ENCODE measurements around the gene VWA7.

The VWA7 gene

GRCh38 chr6:31792761-31793171 is 15.6 kb upstream of the VWA7 start:
- H3K4me1 ChIP-seq, result peaks cover 8% of the 10 kb centered on the region
- no peaks in the 10 kb centered on the region for H3K9me3 ChIP-seq (ENCODE audit: control insufficient read depth, low read length)
- no peaks in the 10 kb centered on the region for H3K27me3 ChIP-seq (ENCODE audit: control insufficient read depth, insufficient read depth, low read length)
- TF ChIP-seq CTCF (IDR thresholded peaks at IDR 0.05), result no peak
- no peak overlapping the region for H3K4me2 ChIP-seq (ENCODE audit: low read length)
- no peak overlapping the region for H3K4me3 ChIP-seq (ENCODE audit: low read depth, low read length)
- no peak overlapping the region for H3K9ac ChIP-seq
- no peak overlapping the region for H3K27ac ChIP-seq
- no peak overlapping the region for H2AFZ ChIP-seq
- no peaks in the 10 kb centered on the region for H3K36me3 ChIP-seq (ENCODE audit: control insufficient read depth, insufficient read depth, low read length)
- H3K79me2 ChIP-seq, result no peaks in the 10 kb centered on the region

- Histone ChIP-seq H3K4me3 (ENCODE audit: low read depth, low read length) (no peak overlapping the region), H2AFZ (no peak overlapping the region), H3K27me3 (ENCODE audit: control insufficient read depth, insufficient read depth, low read length) (no peaks in the 10 kb centered on the region), H3K9ac (no peak overlapping the region), H3K36me3 (ENCODE audit: control insufficient read depth, insufficient read depth, low read length) (no peaks in the 10 kb centered on the region), H3K27ac (no peak overlapping the region), H3K4me2 (ENCODE audit: low read length) (no peak overlapping the region), H3K4me1 (peaks cover 8% of the 10 kb centered on the region), H3K9me3 (ENCODE audit: control insufficient read depth, low read length) (no peaks in the 10 kb centered on the region), H3K79me2 (peaks cover 4% of the 10 kb centered on the region)
- no peak for TF ChIP-seq CTCF (IDR thresholded peaks at IDR 0.05)
Observed at GRCh38 chr6:31792090-31792374, 14.9 kb upstream of the VWA7 start.

GRCh38 chr6:31791324-31792089 is 14.4 kb upstream of the VWA7 start:
- no peaks in the 10 kb centered on the region for H3K9me3 ChIP-seq (ENCODE audit: control insufficient read depth, low read length)
- peaks cover 4% of the 10 kb centered on the region for H3K79me2 ChIP-seq
- no peak overlapping the region for H3K4me3 ChIP-seq (ENCODE audit: low read depth, low read length)
- H3K27ac ChIP-seq, result no peak overlapping the region
- no peak overlapping the region for H2AFZ ChIP-seq
- H3K4me1 ChIP-seq, result peaks cover 8% of the 10 kb centered on the region
- H3K9ac ChIP-seq, result no peak overlapping the region
- no peaks in the 10 kb centered on the region for H3K27me3 ChIP-seq (ENCODE audit: control insufficient read depth, insufficient read depth, low read length)
- H3K4me2 ChIP-seq (ENCODE audit: low read length), result no peak overlapping the region
- H3K36me3 ChIP-seq (ENCODE audit: control insufficient read depth, insufficient read depth, low read length), result no peaks in the 10 kb centered on the region
- peak; percentile 42 for TF ChIP-seq CTCF (IDR thresholded peaks at IDR 0.05)

- Histone ChIP-seq H3K27me3 (ENCODE audit: control insufficient read depth, insufficient read depth, low read length) (no peaks in the 10 kb centered on the region), H3K4me1 (no peaks in the 10 kb centered on the region), H3K9ac (no peak overlapping the region), H3K4me3 (ENCODE audit: low read depth, low read length) (no peak overlapping the region), H2AFZ (no peak overlapping the region), H3K79me2 (peaks cover 7% of the 10 kb centered on the region), H3K36me3 (ENCODE audit: control insufficient read depth, insufficient read depth, low read length) (no peaks in the 10 kb centered on the region), H3K9me3 (ENCODE audit: control insufficient read depth, low read length) (no peaks in the 10 kb centered on the region), H3K4me2 (ENCODE audit: low read length) (no peak overlapping the region), H3K27ac (no peak overlapping the region)
- no peak for TF ChIP-seq CTCF (IDR thresholded peaks at IDR 0.05)
Observed at GRCh38 chr6:31785475-31785874, 8.3 kb upstream of the VWA7 start.
